ENCODE data around the gene CEACAM4.
A peak's percentile ranks its signal among the peaks of the same experiment; 100 is the strongest.

Gene CEACAM4

GRCh38 chr19:41616792-41617621 is 9.9 kb downstream of the CEACAM4 start:
- FAIRE-seq, result no peak

GRCh38 chr19:41615207-41615606 is 11.7 kb downstream of the CEACAM4 start:
- no peak for FAIRE-seq

- FAIRE-seq, result no peak
Measured at GRCh38 chr19:41612483-41612882, 14.4 kb downstream of the CEACAM4 start.

- FAIRE-seq, result no peak
Measured at GRCh38 chr19:41610789-41611188, 16.1 kb downstream of the CEACAM4 start.

- FAIRE-seq, result no peak
Measured at GRCh38 chr19:41607668-41608067, 19.2 kb downstream of the CEACAM4 start.

GRCh38 chr19:41606215-41606837 is 20.5 kb downstream of the CEACAM4 start:
- no peak for FAIRE-seq

GRCh38 chr19:41604831-41605230 is 22.0 kb downstream of the CEACAM4 start:
- FAIRE-seq, result no peak

GRCh38 chr19:41601771-41602170 is 25.1 kb downstream of the CEACAM4 start:
- no peak for FAIRE-seq

GRCh38 chr19:41599175-41599966 is 27.5 kb downstream of the CEACAM4 start:
- FAIRE-seq, result no peak

GRCh38 chr19:41597600-41598041 is 29.3 kb downstream of the CEACAM4 start:
- peak; percentile 13 for FAIRE-seq

GRCh38 chr19:41595890-41596280 is 31.0 kb downstream of the CEACAM4 start:
- FAIRE-seq, result no peak

GRCh38 chr19:41595258-41595889 is 31.5 kb downstream of the CEACAM4 start:
- FAIRE-seq, result no peak

GRCh38 chr19:41591951-41592562 is 34.8 kb downstream of the CEACAM4 start:
- no peak for FAIRE-seq

GRCh38 chr19:41590936-41591335 is 35.9 kb downstream of the CEACAM4 start:
- no peak for FAIRE-seq

GRCh38 chr19:41589371-41589770 is 37.5 kb downstream of the CEACAM4 start:
- FAIRE-seq, result no peak

GRCh38 chr19:41588497-41589209 is 38.2 kb downstream of the CEACAM4 start:
- no peak for FAIRE-seq

GRCh38 chr19:41587838-41588210 is 39.0 kb downstream of the CEACAM4 start:
- no peak for FAIRE-seq

GRCh38 chr19:41587101-41587837 is 39.6 kb downstream of the CEACAM4 start:
- no peak for FAIRE-seq

GRCh38 chr19:41586064-41586463 is 40.8 kb downstream of the CEACAM4 start:
- no peak for FAIRE-seq

GRCh38 chr19:41584931-41585330 is 41.9 kb downstream of the CEACAM4 start:
- no peak for FAIRE-seq

- no peak for FAIRE-seq
Measured at GRCh38 chr19:41584260-41584810, 42.5 kb downstream of the CEACAM4 start.

Measured in TTC549 (cell line).